Stimulated activated CD4-positive, alpha-beta T cell treated with anti-CD3 and anti-CD28 coated beads, Interleukin-12 subunit alpha, Interleukin-12 subunit beta, amount 100 ng/mL, for 24 hours (primary cell): ENCODE data around the gene MS4A4A.
A peak's percentile ranks its signal among the peaks of the same experiment; 100 is the strongest.
"Not testable (repeated sequence)": the region's sequence is repeated elsewhere in the genome, so short reads cannot be mapped to it uniquely, and the experiment has no call there.

Source experiments
- DNase-seq, 2 experiments: peaks; one replicate each; pipeline ENCODE4 v3.0.0-alpha.2; 2020; ENCODE audit warnings: low read depth in 2 of 2

MS4A4A gene

DNA sequence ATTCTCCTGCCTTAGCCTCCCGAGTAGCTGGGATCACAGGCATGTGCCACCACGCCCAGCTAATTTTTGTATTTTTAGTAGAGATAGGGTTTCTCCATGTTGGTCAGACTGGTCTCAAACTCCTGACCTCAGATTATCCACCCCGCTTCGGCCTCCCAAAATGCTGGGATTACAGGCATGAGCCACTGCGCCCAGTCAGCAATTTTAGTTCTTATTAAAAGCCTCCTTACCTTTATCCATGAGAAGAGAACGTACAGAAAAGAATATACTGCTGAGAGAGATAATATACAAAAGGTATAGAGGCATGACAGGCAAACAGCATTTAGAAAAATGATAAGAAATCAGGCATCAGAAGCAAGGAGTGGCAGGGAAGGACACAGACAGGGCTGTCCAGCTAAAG, 21.4 kb downstream of the MS4A4A start:
- not testable (repeated sequence) for DNase-seq

GRCh38 chr11:60303661-60304060, 23.2 kb downstream of the MS4A4A start:
- DNase-seq: no peak

DNA sequence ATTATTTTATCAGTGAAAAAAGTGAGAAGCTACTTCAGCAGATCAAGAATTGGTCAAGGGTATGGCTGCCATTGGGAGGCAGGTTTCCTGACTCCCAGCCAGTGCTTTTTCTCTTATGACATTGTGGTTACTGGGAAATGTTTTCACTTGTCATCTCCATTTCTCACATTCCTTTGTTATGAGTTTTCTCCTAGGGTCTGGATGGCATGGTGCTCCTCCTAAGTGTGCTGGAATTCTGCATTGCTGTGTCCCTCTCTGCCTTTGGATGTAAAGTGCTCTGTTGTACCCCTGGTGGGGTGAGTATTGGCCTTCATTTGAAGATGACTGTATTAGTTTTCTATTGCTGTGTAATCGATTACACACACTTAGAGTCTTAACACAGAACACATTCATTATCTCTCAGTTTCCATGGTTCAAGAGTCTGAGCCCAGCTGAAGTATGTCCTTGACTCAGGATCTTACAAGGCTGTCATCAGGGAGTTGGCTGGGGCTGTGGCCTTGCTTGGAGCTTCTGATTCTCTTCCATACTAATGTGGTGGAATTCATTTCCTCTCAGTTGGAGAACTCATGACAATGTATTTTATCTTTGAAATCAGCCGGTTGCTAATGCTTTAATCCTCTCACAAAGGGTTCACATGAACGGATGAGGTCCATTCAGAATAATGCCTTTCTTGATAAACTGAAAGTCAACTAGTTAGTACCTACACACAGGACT, 25.6 kb downstream of the MS4A4A start:
- DNase-seq: no peak

- DNase-seq: peak in 1 of 2 experiments; percentile 0
Measured at GRCh38 chr11:60307507-60308195, 27.2 kb downstream of the MS4A4A start.

DNA sequence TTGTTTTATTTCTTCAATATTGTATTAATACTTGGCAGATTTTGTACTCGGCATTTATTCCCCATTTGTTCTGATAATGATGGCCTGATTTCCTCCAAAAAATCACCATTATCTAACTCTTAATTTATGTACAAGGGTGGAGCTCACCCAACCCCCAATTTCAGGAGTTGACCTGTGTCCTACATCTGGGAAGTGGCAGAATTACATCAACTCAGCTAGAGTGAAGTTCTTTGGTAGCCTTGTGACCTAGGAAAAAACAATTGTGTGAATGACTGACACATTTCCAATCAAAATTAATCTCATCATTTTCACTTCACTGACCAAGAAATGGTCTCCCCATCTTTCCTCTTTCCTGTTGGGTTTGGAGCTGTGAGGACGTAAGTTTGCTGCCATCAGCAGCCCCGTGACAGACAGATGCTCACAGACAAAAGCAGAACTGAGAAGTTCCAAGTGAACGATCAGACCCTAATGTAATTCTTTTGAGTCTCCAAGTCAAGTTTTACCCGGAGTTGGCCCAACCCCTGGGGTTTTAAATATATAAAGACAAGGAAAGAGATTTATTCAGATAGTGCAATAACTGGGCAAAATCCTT, 30.0 kb downstream of the MS4A4A start:
- no peak for DNase-seq

GRCh38 chr11:60314635-60315321, 34.3 kb downstream of the MS4A4A start:
- no peak for DNase-seq

GRCh38 chr11:60315871-60316270, 35.4 kb downstream of the MS4A4A start:
- no peak for DNase-seq

DNA sequence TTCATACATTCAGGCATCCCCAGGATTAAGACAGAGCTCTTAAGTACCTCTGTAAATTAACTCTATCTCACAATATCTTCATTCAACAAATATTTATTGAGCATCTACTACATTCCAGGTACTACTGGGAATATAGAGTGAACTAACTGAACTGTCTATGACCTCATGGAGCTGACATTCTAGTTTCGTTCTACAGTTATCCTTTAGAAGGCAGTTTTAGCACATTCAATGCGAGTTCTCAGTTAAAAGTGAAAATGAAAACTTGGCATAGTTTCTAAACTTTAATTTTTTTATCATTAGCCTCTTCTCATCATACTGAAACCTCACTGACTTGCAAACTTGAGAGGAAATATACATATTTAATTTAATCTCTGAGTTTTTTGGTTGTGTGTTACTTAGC, 35.9 kb downstream of the MS4A4A start:
- no peak for DNase-seq

DNA sequence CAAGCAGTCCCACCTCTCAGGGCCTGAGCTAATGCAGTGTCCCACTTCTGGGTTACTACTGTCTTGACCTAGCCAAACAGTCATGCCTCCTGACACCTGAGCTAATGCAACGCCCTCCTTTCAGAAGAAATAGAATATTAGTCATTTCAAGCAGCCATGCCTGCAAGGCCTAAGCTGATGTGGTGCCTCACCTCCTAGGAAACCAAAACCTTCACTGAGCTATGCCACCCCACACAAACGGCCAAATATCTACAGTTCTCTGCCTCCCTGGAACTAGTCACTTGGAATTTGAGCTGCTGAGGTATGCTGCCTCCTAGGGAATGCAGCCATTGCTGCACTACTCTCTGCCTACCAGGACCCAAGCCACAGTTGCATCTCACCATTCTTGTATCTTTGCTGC, 38.3 kb downstream of the MS4A4A start:
- DNase-seq: no peak

GRCh38 chr11:60321051-60321450, 40.6 kb downstream of the MS4A4A start:
- DNase-seq: no peak

DNA sequence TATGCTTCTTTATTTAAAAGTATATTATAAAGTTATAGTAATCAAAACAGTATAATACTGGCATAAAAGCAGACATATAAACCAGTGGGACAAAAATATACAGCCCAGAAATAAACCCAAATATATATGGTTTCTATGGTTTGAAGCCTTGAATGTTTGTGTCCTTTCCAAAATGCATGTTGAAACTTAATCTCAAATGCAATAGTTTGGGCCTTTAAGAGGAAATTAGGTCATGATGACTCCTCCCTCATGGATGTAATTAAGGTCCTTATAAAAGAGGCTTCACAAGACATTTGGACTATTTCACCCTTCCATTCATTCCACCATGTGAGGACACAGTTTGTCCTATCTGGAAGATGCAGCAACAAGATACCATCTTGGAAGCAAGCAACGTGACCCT, 46.5 kb downstream of the MS4A4A start, which contains the start of gene MS4A6E:
Gene MS4A6E (plus strand): TSS at position 301 of the 400 bp plus-strand sequence. CDS start 7,641 bp downstream, outside the sequence.
- DNase-seq: no peak

DNA sequence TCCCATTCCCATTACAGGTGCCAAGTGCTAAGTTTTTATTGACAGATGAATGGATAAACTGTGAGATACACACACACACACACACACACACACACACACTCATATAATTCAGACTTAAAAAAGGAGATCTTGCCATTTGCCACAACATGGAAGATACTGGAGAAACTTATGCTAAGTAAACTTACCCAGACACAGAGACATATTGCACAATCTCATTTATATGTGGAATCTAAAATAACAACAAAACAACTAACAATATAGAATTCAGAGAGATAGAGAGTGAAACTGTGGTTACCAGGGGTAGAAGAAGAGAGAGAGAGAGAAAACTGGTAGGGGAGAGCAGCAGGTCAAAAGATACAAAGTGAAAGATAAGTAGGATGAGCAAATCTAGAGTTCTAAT, 48.0 kb downstream of the MS4A4A start:
- no peak for DNase-seq

DNA sequence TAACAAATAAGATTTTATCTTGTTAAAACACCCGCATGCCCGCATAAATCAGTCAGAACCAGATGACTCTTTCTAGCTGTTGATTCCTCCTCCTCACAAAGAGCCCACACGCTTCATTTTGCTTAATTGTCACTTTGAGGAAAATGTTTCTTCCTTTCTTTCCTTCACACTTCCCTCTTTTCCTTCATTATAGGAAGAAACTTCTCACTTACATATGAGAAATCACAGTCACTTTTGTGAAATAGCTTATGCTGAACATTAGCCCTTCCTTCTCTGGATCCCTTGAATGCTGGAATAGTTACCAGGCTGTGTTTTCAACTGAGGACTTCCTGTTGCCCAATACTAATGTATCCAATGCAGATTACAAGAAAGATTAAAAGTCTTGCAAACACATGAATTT, 52.4 kb downstream of the MS4A4A start:
- no peak for DNase-seq

GRCh38 chr11:60334005-60334620, 53.6 kb downstream of the MS4A4A start:
- peak; percentile 25 to 63 for DNase-seq

DNA sequence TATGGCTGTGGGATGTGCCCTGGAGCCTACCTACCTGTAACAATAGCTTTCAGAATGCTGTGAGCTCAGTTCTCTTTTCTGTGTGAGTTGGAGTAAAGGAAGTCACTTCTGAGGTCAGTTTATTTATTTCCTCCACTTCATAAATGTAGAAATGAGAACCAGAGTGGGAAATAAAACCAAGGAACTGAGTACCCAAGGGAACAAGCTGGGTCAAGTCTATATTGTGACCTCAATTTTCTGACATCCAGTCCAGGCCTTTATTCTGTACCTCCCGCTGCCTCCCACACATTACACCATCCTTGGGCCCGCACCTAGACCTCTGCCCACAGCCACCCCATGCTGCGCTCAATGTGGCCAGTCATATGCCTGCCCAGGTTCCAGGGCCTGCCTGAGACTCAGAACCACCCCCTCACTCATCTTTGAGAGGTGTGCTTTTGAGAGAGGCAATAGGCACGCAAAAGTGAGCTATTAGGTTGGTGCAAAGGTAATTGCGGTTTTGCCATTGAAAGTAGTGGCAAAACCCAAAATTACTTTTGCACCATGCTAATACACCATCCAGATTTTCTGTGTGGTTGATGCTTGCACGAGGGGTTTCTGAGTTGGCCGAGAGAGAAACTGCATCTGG, 56.4 kb downstream of the MS4A4A start:
- DNase-seq: no peak

DNA sequence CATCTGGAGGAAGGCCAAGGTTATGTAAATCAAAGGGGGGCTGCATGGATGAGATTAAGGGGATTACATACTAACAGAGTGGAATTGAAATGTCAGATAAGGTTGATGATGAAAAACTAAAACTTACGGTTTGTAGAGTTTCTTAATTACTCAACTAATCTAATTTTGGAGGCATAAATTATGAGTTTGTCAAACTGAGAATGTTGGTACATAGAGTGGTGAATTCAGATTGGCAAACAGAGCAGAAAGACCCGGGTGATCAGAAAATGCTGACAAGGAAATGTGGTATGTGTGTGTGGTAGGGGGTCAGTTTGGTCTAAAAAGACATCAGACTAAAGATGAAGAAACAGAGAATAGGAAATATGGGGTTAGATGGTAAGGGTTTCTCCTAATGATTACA, 57.6 kb downstream of the MS4A4A start:
- DNase-seq: no peak

DNA sequence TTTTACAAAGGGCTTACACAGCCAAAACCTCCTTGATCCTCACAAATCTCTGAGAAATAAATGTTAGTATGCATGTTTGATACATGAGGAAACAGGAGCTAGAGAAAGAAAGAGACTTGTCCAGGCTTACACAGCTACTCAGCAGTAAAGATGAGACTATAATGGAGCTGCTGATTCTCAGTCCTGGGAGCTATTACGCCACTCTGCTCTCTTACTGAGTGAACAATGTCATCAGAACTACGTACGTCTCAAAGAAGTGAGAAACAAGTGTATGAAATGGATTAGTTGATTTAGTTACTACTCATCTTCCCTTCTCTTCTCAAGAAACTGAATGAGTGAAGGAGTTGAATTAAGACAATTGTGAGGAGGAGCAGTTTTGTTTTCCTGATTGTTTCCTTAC, 58.9 kb downstream of the MS4A4A start:
- no peak for DNase-seq

- DNase-seq: no peak
Measured at GRCh38 chr11:60343094-60343704, 62.7 kb downstream of the MS4A4A start.

GRCh38 chr11:60344146-60344545, 63.7 kb downstream of the MS4A4A start:
- no peak for DNase-seq

GRCh38 chr11:60345489-60345888, 65.0 kb downstream of the MS4A4A start:
- DNase-seq: no peak
